PC-3 (cell line): Measurements from ENCODE around the gene ACAP1. TPM values are rescaled to one million over a fixed set of nuclear protein-coding genes. Genes with fewer than 3 reads are reported as not detected.

Source experiments
- ATAC-seq: fragments of 200-7000 bp; cut with Tn5 transposase; 2 replicates; pipeline ENCODE4 v1.9.1; 2020; ENCODE audit warnings: mild to moderate bottlenecking, moderate library complexity
- BruUV-seq: library from RNA; stranded (reverse); fragments of 400-500 nt; replicated peaks from 2 replicates; lab custom pipeline; 2021; lab: Mats Ljungman, UMichigan
- CTCF ChIA-PET: fragments of 300-600 bp; sonication (Branson Sonifier 250); formaldehyde crosslinking; loops from one replicate; lab custom pipeline; 2022; ENCODE audit warnings: antibody characterized with exemption; lab: Charles Lee
- POLR2A ChIA-PET: fragments of 300-600 bp; sonication (Branson Sonifier 250); formaldehyde crosslinking; loops from one replicate; lab custom pipeline; 2022; ENCODE audit warnings: antibody characterized with exemption; ENCODE audit not compliant: unreplicated experiment; lab: Charles Lee
- DNase-seq: peaks from one replicate; pipeline ENCODE4 v3.0.0-alpha.2; 2015
- H2AFZ ChIP-seq: fragments of 300-600 bp; sonication (generic); 2 replicates; pipeline ENCODE4 v1.6.0; 2016; ENCODE audit warnings: antibody characterized with exemption, low read length
- H3F3A ChIP-seq: fragments of 300-600 bp; sonication (generic); one replicate; pipeline ENCODE4 v1.6.0; 2017; ENCODE audit warnings: antibody characterized with exemption, low read length, control low read depth, mild to moderate bottlenecking; ENCODE audit not compliant: unreplicated experiment
- H3K27ac ChIP-seq: fragments of 300-600 bp; sonication (generic); 2 replicates; pipeline ENCODE4 v1.5.1; 2016; ENCODE audit warnings: mild to moderate bottlenecking, low read length
- H3K27me3 ChIP-seq: fragments of 300-600 bp; sonication (generic); 2 replicates; pipeline ENCODE4 v1.6.1; 2016; ENCODE audit warnings: low read length, mixed read lengths
- H3K36me3 ChIP-seq: fragments of 300-600 bp; sonication (generic); 2 replicates; pipeline ENCODE4 v1.6.1; 2016; ENCODE audit warnings: low read depth, mixed run types, low read length, mixed read lengths
- H3K4me1 ChIP-seq: fragments of 300-600 bp; sonication (generic); 2 replicates; pipeline ENCODE4 v1.5.1; 2016; ENCODE audit warnings: low read length; ENCODE audit not compliant: insufficient read depth
- H3K4me2 ChIP-seq: fragments of 300-600 bp; sonication (generic); 2 replicates; pipeline ENCODE4 v1.6.0; 2016; ENCODE audit warnings: low read length
- H3K4me3 ChIP-seq: fragments of 300-600 bp; sonication (generic); 2 replicates; pipeline ENCODE4 v1.5.1; 2016; ENCODE audit warnings: mild to moderate bottlenecking, low read length, mixed read lengths
- H3K79me2 ChIP-seq: fragments of 300-600 bp; sonication (generic); 2 replicates; pipeline ENCODE4 v1.6.1; 2017; ENCODE audit warnings: low read length, mixed read lengths
- H3K9ac ChIP-seq: fragments of 300-600 bp; sonication (generic); 2 replicates; pipeline ENCODE4 v1.6.0; 2016; ENCODE audit warnings: mild to moderate bottlenecking, low read length
- H3K9me2 ChIP-seq: fragments of 300-600 bp; sonication (generic); replicated peaks from 2 replicates; pipeline ENCODE4 v1.6.1; 2016; ENCODE audit warnings: mixed run types, low read length, mixed read lengths
- H3K9me3 ChIP-seq: fragments of 300-600 bp; sonication (generic); 2 replicates; pipeline ENCODE4 v1.6.1; 2016; ENCODE audit warnings: low read length, mixed read lengths
- H4K20me1 ChIP-seq: fragments of 300-600 bp; sonication (generic); 2 replicates; pipeline ENCODE4 v1.6.1; 2016; ENCODE audit warnings: low read length, mixed read lengths
- EZH2 ChIP-seq: fragments of 300-600 bp; sonication (generic); IDR thresholded peaks from one replicate; pipeline ENCODE4 v1.6.1; 2017; ENCODE audit warnings: antibody characterized with exemption, mild to moderate bottlenecking, low read length; ENCODE audit not compliant: unreplicated experiment
- EZH2phosphoT487 ChIP-seq: fragments of 300-600 bp; sonication (generic); IDR thresholded peaks from 2 replicates; pipeline ENCODE4 v1.6.1; 2018; ENCODE audit warnings: mild to moderate bottlenecking, antibody characterized with exemption, low read length, borderline replicate concordance
- intact Hi-C: fragments of 100-400 bp; cut with micrococcal nuclease; formaldehyde crosslinking; loops from 2 replicates; pipeline ENCODE4 v1.9.0; 2023
- total RNA-seq: library from RNA; depleted of rRNA; stranded (reverse); fragments of >200 nt; gene quantifications from 2 replicates; pipeline ENCODE4 v1.2.3, GENCODE V29; 2014
- TF ChIP-seq, protein P1 (sequence below): fragments of 300-600 bp; sonication (generic); conservative IDR thresholded peaks from 2 replicates; pipeline ENCODE4 v1.5.1; 2017; ENCODE audit warnings: antibody characterized with exemption, low read depth, mild to moderate bottlenecking, low read length

The ACAP1 gene
- total RNA-seq, 1 experiment from 2014 or later, result not detected

DNA sequence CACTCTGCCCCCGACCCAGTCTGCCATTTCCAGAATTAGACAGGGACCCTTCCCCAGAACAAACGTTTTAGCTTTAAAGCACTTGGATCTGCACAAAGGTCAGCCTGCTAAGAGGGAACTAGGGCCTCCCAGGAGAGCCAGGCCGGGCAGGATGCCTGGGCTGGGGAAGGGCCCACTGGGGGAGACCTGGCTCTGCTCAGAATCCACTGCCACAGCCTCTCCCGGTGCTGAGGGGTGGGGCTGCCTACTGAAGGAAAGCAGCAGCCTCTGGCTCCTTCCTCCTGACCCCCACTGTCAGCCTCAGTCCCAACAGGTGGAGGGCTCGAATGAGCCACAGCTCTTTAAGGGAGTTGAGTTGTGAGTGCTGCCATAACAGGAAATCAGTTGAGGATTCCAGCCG lies 43.6 kb upstream of the ACAP1 start:
- Histone ChIP-seq H3K4me1 (peaks cover 7% of the 10 kb centered on the region; the same call in 1 of the 2 replicates), H3F3A (no peaks in the 10 kb centered on the region), H3K27me3 (no peaks in the 10 kb centered on the region), H3K9me3 (no peaks in the 10 kb centered on the region), H3K36me3 (no peaks in the 10 kb centered on the region), H3K9ac (no peak overlapping the region), H3K9me2 (no peaks in the 10 kb centered on the region), H3K4me3 (no peak overlapping the region), H4K20me1 (no peaks in the 10 kb centered on the region), H2AFZ (no peak overlapping the region), H3K79me2 (no peaks in the 10 kb centered on the region), H3K4me2 (no peak overlapping the region), H3K27ac (no peak overlapping the region)
- intact Hi-C loops, result no loop called here
- TF ChIP-seq, protein P1, sequence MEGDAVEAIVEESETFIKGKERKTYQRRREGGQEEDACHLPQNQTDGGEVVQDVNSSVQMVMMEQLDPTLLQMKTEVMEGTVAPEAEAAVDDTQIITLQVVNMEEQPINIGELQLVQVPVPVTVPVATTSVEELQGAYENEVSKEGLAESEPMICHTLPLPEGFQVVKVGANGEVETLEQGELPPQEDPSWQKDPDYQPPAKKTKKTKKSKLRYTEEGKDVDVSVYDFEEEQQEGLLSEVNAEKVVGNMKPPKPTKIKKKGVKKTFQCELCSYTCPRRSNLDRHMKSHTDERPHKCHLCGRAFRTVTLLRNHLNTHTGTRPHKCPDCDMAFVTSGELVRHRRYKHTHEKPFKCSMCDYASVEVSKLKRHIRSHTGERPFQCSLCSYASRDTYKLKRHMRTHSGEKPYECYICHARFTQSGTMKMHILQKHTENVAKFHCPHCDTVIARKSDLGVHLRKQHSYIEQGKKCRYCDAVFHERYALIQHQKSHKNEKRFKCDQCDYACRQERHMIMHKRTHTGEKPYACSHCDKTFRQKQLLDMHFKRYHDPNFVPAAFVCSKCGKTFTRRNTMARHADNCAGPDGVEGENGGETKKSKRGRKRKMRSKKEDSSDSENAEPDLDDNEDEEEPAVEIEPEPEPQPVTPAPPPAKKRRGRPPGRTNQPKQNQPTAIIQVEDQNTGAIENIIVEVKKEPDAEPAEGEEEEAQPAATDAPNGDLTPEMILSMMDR, result no peak
- TF ChIP-seq EZH2phosphoT487 (no peak), EZH2 (no peak)
- CTCF ChIA-PET, result no interaction called here
- DNase-seq (no peak), ATAC-seq (no peak)
- BruUV-seq, result no TSS peak
- POLR2A ChIA-PET, result no interaction called here

DNA sequence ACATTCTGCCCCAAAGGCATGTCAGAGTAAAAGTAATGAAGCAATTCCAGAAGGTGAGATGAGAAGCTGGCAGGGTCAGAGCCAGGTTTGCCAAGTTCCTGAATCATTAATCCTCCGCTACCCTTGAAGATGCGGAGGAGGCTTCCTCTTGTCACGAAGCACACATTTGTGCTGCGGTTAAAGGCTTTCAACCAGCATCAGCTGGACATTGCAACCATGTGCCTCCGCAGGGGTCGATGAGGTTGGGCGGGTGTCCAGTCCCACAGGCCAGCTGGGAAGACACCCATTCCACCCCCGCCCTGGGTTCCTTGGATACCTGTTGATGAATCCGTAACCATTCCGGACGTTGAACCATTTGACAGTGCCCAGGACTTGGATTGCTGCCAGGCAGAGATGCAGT lies 43.2 kb upstream of the ACAP1 start:
- TF ChIP-seq EZH2 (no peak), EZH2phosphoT487 (no peak)
- TF ChIP-seq, protein P1, result no peak
- Histone ChIP-seq H4K20me1 (no peaks in the 10 kb centered on the region), H3K27ac (no peak overlapping the region), H3K79me2 (no peaks in the 10 kb centered on the region), H3K36me3 (no peaks in the 10 kb centered on the region), H3K9me3 (no peaks in the 10 kb centered on the region), H3K4me1 (peaks cover 7% of the 10 kb centered on the region; the same call in 1 of the 2 replicates), H3K4me3 (no peak overlapping the region), H3K9me2 (no peaks in the 10 kb centered on the region), H3K9ac (no peak overlapping the region), H2AFZ (no peak overlapping the region), H3K4me2 (no peak overlapping the region), H3F3A (no peaks in the 10 kb centered on the region), H3K27me3 (no peaks in the 10 kb centered on the region)
- POLR2A ChIA-PET, result no interaction called here
- CTCF ChIA-PET, result no interaction called here
- intact Hi-C loops, result no loop called here
- no peak for ATAC-seq
- BruUV-seq, result no TSS peak
- DNase-seq, result no peak

DNA sequence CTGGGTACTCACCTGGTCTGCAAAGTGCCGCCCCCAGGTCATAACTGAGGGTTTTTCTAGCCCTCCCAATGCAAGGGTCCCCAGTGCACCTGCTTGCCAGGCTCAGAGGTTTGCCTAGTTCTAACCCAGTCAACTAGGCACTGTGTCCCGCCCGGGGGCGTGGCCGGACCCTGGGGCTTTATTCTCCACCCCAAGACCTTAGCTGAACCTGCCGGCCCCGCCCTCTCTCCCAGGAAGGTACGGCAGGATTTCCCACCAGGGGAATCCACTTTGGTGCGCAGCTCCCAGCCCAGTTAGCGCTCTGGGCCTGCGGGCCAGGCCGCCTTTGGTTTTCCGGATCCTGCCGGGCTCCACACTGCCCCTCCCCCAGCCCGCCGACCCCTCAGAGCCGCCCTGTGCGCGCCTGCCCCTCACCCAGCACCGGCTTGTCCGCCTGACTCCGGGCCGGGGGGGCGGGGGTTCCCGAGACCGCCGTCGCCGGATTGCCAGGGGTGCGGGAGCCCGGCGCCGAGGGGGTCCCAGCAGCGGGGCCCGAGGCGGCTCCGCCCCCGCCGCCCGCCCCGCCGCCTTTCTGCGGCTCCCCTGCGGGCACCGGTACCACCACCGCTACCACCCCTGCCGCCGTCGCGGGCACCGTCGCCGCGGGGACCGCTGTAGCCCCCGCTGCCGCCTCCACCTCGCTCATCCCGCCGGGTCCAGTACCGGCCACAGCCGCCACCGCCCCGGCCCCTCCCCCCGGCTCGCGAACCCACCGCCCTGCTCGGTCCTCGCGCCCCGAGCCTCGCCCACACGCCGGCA lies 42.3 kb upstream of the ACAP1 start:
- ChIA-PET CTCF (no interaction called here), POLR2A (no interaction called here)
- peaks cover 7% of the 10 kb centered on the region; the same call in 1 of the 2 replicates for H3K4me1 ChIP-seq
- no peaks in the 10 kb centered on the region for H3K9me2 ChIP-seq
- no peaks in the 10 kb centered on the region for H3K9me3 ChIP-seq
- no peaks in the 10 kb centered on the region for H3F3A ChIP-seq
- H4K20me1 ChIP-seq, result no peaks in the 10 kb centered on the region
- intact Hi-C loops, result no loop called here
- no peak for TF ChIP-seq EZH2
- TF ChIP-seq EZH2phosphoT487, result no peak
- TF ChIP-seq, protein P1, result no peak
- no peaks in the 10 kb centered on the region for H3K27me3 ChIP-seq
- no peak overlapping the region for H3K27ac ChIP-seq
- H3K4me3 ChIP-seq, result no peak overlapping the region
- ATAC-seq, result no peak
- H3K9ac ChIP-seq, result no peak overlapping the region
- DNase-seq, result no peak
- H3K4me2 ChIP-seq, result no peak overlapping the region
- no peak overlapping the region for H2AFZ ChIP-seq
- no peaks in the 10 kb centered on the region for H3K36me3 ChIP-seq
- H3K79me2 ChIP-seq, result no peaks in the 10 kb centered on the region
- no TSS peak for BruUV-seq
